Measurements from ENCODE around the gene TASOR2. TPM values are rescaled to one million over a fixed set of nuclear protein-coding genes. Genes with fewer than 3 reads are reported as not detected.
A peak's percentile ranks its signal among the peaks of the same experiment; 100 is the strongest.

TASOR2 gene
- 11.8 TPM for polyA plus RNA-seq (2012; ENCODE audit: low read depth, missing spikeins)

- TF ChIP-seq POLR2A (IDR thresholded peaks at IDR 0.05; ENCODE audit: low read depth, low read length) (peak; percentile 74), POU2F2 (IDR thresholded peaks at IDR 0.05; ENCODE audit: low read depth, low read length) (peak; percentile 36; the same call in 1 of the 2 replicates), SPI1 (IDR thresholded peaks at IDR 0.05; ENCODE audit: low read depth, low read length) (no peak), TAF1 (IDR thresholded peaks at IDR 0.05; ENCODE audit: low read depth, low read length) (peak; percentile 65; the same call in 1 of the 2 replicates), PAX5 (IDR thresholded peaks at IDR 0.05; ENCODE audit: insufficient read depth, low read length, severe bottlenecking) (no peak), POLR2AphosphoS5 (IDR thresholded peaks at IDR 0.05; ENCODE audit: low read depth, low read length) (peak; percentile 78)
- DNase-seq (ENCODE audit: insufficient read length, low spot score), result peak; percentile 80
- peak; percentile 99 for FAIRE-seq
These were observed at the start of gene TASOR2 for GRCh38 chr10:5684318-5684970. Gene TASOR2 (plus strand): TSS chr10:5684838. CDS start chr10:5720643, 35,805 bp downstream.

GRCh38 chr10:5634918-5635317 lies 49.7 kb upstream of the TASOR2 start:
- DNase-seq (ENCODE audit: insufficient read length, low spot score) (no peak), FAIRE-seq (no peak)
- TF ChIP-seq SPI1 (IDR thresholded peaks at IDR 0.05; ENCODE audit: low read depth, low read length), result no peak
- TF ChIP-seq POU2F2 (IDR thresholded peaks at IDR 0.05; ENCODE audit: low read depth, low read length), result no peak
- TF ChIP-seq TAF1 (IDR thresholded peaks at IDR 0.05; ENCODE audit: low read depth, low read length), result no peak
- no peak for TF ChIP-seq PAX5 (IDR thresholded peaks at IDR 0.05; ENCODE audit: insufficient read depth, low read length, severe bottlenecking)
- TF ChIP-seq POLR2AphosphoS5 (IDR thresholded peaks at IDR 0.05; ENCODE audit: low read depth, low read length), result no peak
- TF ChIP-seq POLR2A (IDR thresholded peaks at IDR 0.05; ENCODE audit: low read depth, low read length), result no peak

- DNase-seq (ENCODE audit: insufficient read length, low spot score) (no peak), FAIRE-seq (no peak)
- TF ChIP-seq SPI1 (IDR thresholded peaks at IDR 0.05; ENCODE audit: low read depth, low read length) (no peak), POLR2A (IDR thresholded peaks at IDR 0.05; ENCODE audit: low read depth, low read length) (no peak), TAF1 (IDR thresholded peaks at IDR 0.05; ENCODE audit: low read depth, low read length) (no peak), POLR2AphosphoS5 (IDR thresholded peaks at IDR 0.05; ENCODE audit: low read depth, low read length) (no peak), PAX5 (IDR thresholded peaks at IDR 0.05; ENCODE audit: insufficient read depth, low read length, severe bottlenecking) (no peak), POU2F2 (IDR thresholded peaks at IDR 0.05; ENCODE audit: low read depth, low read length) (no peak)
These were observed 46.1 kb upstream of the TASOR2 start for GRCh38 chr10:5638494-5638893.

- FAIRE-seq (no peak), DNase-seq (ENCODE audit: insufficient read length, low spot score) (no peak)
- TF ChIP-seq PAX5 (IDR thresholded peaks at IDR 0.05; ENCODE audit: insufficient read depth, low read length, severe bottlenecking) (no peak), TAF1 (IDR thresholded peaks at IDR 0.05; ENCODE audit: low read depth, low read length) (no peak), SPI1 (IDR thresholded peaks at IDR 0.05; ENCODE audit: low read depth, low read length) (no peak), POU2F2 (IDR thresholded peaks at IDR 0.05; ENCODE audit: low read depth, low read length) (no peak), POLR2A (IDR thresholded peaks at IDR 0.05; ENCODE audit: low read depth, low read length) (no peak), POLR2AphosphoS5 (IDR thresholded peaks at IDR 0.05; ENCODE audit: low read depth, low read length) (no peak)
These were observed 45.6 kb upstream of the TASOR2 start for GRCh38 chr10:5639066-5639465.

GRCh38 chr10:5640036-5640435 lies 44.6 kb upstream of the TASOR2 start:
- TF ChIP-seq POLR2A (IDR thresholded peaks at IDR 0.05; ENCODE audit: low read depth, low read length), result no peak
- no peak for TF ChIP-seq SPI1 (IDR thresholded peaks at IDR 0.05; ENCODE audit: low read depth, low read length)
- no peak for TF ChIP-seq POLR2AphosphoS5 (IDR thresholded peaks at IDR 0.05; ENCODE audit: low read depth, low read length)
- no peak for TF ChIP-seq TAF1 (IDR thresholded peaks at IDR 0.05; ENCODE audit: low read depth, low read length)
- TF ChIP-seq POU2F2 (IDR thresholded peaks at IDR 0.05; ENCODE audit: low read depth, low read length), result no peak
- TF ChIP-seq PAX5 (IDR thresholded peaks at IDR 0.05; ENCODE audit: insufficient read depth, low read length, severe bottlenecking), result no peak
- no peak for FAIRE-seq
- DNase-seq (ENCODE audit: insufficient read length, low spot score), result no peak

GRCh38 chr10:5640501-5640900 lies 44.1 kb upstream of the TASOR2 start:
- no peak for DNase-seq (ENCODE audit: insufficient read length, low spot score)
- FAIRE-seq, result no peak
- TF ChIP-seq POU2F2 (IDR thresholded peaks at IDR 0.05; ENCODE audit: low read depth, low read length) (no peak), PAX5 (IDR thresholded peaks at IDR 0.05; ENCODE audit: insufficient read depth, low read length, severe bottlenecking) (no peak), SPI1 (IDR thresholded peaks at IDR 0.05; ENCODE audit: low read depth, low read length) (no peak), TAF1 (IDR thresholded peaks at IDR 0.05; ENCODE audit: low read depth, low read length) (no peak), POLR2A (IDR thresholded peaks at IDR 0.05; ENCODE audit: low read depth, low read length) (no peak), POLR2AphosphoS5 (IDR thresholded peaks at IDR 0.05; ENCODE audit: low read depth, low read length) (no peak)

- TF ChIP-seq SPI1 (IDR thresholded peaks at IDR 0.05; ENCODE audit: low read depth, low read length), result no peak
- TF ChIP-seq TAF1 (IDR thresholded peaks at IDR 0.05; ENCODE audit: low read depth, low read length), result no peak
- TF ChIP-seq PAX5 (IDR thresholded peaks at IDR 0.05; ENCODE audit: insufficient read depth, low read length, severe bottlenecking), result no peak
- no peak for TF ChIP-seq POLR2AphosphoS5 (IDR thresholded peaks at IDR 0.05; ENCODE audit: low read depth, low read length)
- no peak for TF ChIP-seq POLR2A (IDR thresholded peaks at IDR 0.05; ENCODE audit: low read depth, low read length)
- TF ChIP-seq POU2F2 (IDR thresholded peaks at IDR 0.05; ENCODE audit: low read depth, low read length), result no peak
- no peak for DNase-seq (ENCODE audit: insufficient read length, low spot score)
- FAIRE-seq, result no peak
These were observed 43.1 kb upstream of the TASOR2 start for GRCh38 chr10:5641501-5641900.

GRCh38 chr10:5643346-5644067 lies 41.1 kb upstream of the TASOR2 start:
- no peak for TF ChIP-seq PAX5 (IDR thresholded peaks at IDR 0.05; ENCODE audit: insufficient read depth, low read length, severe bottlenecking)
- no peak for TF ChIP-seq SPI1 (IDR thresholded peaks at IDR 0.05; ENCODE audit: low read depth, low read length)
- no peak for TF ChIP-seq POU2F2 (IDR thresholded peaks at IDR 0.05; ENCODE audit: low read depth, low read length)
- no peak for TF ChIP-seq POLR2AphosphoS5 (IDR thresholded peaks at IDR 0.05; ENCODE audit: low read depth, low read length)
- TF ChIP-seq POLR2A (IDR thresholded peaks at IDR 0.05; ENCODE audit: low read depth, low read length), result no peak
- no peak for TF ChIP-seq TAF1 (IDR thresholded peaks at IDR 0.05; ENCODE audit: low read depth, low read length)
- FAIRE-seq (no peak), DNase-seq (ENCODE audit: insufficient read length, low spot score) (no peak)

- TF ChIP-seq TAF1 (IDR thresholded peaks at IDR 0.05; ENCODE audit: low read depth, low read length) (no peak), PAX5 (IDR thresholded peaks at IDR 0.05; ENCODE audit: insufficient read depth, low read length, severe bottlenecking) (no peak)
- FAIRE-seq, result no peak
- DNase-seq (ENCODE audit: insufficient read length, low spot score), result no peak
These were observed 39.7 kb upstream of the TASOR2 start for GRCh38 chr10:5644930-5645329.
